GM21786 (cell line): ENCODE results near the gene ANTXR1.
"Not testable (repeated sequence)": the region's sequence is repeated elsewhere in the genome, so short reads cannot be mapped to it uniquely, and the experiment has no call there.

ENCODE experiments used
- ATAC-seq: cut with Tn5 transposase; IDR thresholded peaks from one replicate; pipeline ENCODE4 v1.9.1; 2021; ENCODE audit not compliant: unreplicated experiment

Gene ANTXR1

DNA sequence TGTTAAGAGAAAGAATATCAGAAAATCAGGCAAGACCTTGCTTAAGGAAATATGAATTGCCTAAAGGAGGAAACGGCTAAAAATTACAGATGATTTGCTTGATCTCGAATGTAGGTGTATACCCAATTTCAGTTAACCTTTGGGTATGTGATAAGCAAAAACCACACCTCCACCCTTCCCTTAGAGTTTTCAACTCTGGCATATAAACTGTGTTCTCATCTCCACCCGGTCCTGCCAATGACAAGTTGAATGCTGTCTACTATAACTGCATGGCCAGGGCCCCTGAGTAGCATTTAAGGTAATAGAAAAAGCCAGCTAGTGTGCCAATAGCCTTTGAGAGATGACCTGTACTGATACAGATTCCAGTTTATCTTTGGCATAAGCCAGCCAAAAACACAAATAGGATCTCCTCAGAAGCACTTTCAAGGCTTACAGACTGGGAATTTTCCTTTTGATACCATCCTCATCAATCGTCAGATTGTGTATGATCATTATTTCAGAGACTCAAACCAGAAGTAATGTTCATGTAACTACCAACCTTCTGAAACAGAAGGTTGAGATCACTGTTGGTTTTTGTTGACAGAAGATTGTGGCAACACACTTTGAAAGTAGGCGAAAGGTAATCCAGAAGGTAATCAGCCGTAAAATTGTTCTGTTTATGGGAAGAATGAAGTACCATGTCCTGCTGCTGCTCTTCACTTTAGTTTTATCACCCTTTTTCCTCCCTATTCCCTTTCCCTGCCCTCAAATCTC, 211.0 kb downstream of the ANTXR1 start:
- no peak for ATAC-seq

- ATAC-seq, result no peak
Observed at GRCh38 chr2:69224512-69224837, 211.5 kb downstream of the ANTXR1 start.

GRCh38 chr2:69225933-69226332, 213.0 kb downstream of the ANTXR1 start:
- ATAC-seq, result no peak

GRCh38 chr2:69226903-69227302, 213.9 kb downstream of the ANTXR1 start:
- no peak for ATAC-seq

GRCh38 chr2:69227716-69228115, 214.7 kb downstream of the ANTXR1 start:
- no peak for ATAC-seq

- ATAC-seq, result not testable (repeated sequence)
Observed at GRCh38 chr2:69230946-69231345, 218.0 kb downstream of the ANTXR1 start.

- ATAC-seq, result no peak
Observed at GRCh38 chr2:69231612-69232277, 218.8 kb downstream of the ANTXR1 start.

GRCh38 chr2:69235835-69236234, 222.9 kb downstream of the ANTXR1 start:
- not testable (repeated sequence) for ATAC-seq

GRCh38 chr2:69237070-69237670, 224.2 kb downstream of the ANTXR1 start:
- no peak for ATAC-seq

DNA sequence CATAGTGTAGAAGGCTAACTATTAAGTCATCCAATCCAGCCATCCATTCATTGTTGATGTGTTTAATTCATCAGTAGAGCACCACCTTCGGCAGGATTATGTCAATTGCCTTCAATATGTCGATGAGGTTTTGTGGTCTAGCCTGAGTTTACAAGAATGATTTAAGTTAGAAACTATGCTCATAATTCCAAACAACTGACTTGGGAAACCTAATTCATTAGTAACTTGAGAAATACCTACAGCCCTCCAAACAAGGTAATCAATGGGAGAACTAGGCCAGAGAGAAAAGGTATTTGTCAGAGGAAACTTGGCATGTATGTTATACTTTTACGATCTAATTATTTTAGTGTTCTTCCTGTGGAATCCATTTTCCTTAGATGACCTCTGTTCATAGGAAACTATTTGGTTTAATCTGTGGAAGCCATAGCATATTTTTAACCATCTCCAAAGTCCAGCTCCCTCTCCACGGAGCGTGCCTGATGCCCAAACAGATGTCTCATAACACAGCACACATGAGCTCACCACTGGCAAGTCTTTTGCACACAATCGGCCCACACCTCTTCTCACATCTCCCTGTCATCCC, 225.6 kb downstream of the ANTXR1 start:
- no peak for ATAC-seq

DNA sequence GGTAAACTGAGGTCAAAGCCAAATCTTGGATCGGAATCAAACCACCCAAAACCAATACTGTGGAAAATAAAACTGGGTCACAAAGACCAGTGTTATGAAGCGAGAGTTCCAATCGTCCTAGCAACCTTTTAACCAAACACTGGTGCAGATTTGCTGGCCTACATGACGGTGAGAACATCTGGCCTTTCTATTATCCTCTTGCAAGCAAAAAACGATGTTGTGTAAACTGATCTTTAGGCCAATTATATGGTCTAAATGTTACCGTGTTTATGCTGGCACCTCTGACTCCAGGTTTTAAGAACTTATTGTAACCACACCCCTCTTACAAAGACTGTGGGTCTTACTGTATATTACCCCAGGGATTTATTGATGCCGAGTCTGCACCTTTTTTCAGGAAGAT, 228.1 kb downstream of the ANTXR1 start:
- ATAC-seq, result no peak

DNA sequence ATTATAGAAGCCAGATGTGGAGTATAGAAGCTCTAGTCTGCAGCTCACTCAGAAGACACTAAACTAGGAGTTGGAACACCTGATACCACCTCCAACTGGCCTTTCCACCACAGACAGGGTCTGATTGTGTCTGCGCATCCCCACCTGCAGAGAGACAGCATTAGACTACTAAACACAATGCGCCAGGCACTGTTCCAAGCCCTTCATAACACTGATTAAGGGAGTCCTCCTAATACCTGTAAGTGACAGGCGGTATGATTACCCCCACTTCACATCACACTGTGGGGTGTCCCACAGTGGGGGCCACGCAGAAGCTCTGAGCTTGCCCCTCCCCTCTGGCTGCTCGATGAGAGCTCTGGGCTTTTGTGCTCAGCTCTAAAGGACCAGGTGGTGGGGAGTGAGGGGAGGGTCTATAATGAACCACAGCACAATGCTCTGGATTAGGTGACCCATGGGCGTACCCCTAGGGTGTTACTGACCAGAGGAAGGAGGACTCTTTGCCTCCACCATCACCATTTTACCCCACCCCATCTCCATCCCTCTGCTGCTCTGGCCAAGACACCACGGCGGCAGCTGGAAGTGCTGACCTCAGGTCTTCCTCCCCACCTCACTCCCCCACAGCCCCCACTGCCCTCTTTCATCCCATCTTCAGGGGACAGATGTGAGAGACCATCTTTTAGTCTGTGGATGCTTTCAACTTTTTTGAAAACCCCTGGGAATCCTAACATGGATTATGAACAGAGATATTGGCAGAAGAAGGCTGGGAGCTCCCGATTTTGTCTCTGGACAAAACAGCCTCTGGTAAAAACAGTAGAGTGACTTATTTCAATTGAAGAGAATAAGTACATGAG, 228.9 kb downstream of the ANTXR1 start:
- no peak for ATAC-seq

DNA sequence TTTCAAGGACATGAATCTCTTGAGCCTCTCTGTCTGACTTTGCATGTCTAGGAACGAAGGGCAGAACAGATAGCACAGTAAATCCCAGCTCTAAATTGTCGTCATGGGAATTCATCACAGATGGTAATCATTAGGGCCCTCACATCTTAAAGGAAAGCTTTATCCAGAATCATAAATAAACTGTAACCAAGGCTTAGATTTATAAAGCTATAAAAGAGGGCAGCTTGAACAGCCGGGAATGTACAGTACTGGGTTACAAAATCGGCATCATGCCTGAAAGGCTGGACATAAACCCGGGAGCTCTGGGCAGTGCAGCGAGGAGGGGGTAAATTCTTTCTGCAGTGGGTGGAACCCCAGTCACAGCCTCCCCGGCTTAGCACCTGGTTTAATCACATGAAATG, 229.7 kb downstream of the ANTXR1 start:
- ATAC-seq, result no peak

GRCh38 chr2:69243652-69244051, 230.7 kb downstream of the ANTXR1 start:
- no peak for ATAC-seq

DNA sequence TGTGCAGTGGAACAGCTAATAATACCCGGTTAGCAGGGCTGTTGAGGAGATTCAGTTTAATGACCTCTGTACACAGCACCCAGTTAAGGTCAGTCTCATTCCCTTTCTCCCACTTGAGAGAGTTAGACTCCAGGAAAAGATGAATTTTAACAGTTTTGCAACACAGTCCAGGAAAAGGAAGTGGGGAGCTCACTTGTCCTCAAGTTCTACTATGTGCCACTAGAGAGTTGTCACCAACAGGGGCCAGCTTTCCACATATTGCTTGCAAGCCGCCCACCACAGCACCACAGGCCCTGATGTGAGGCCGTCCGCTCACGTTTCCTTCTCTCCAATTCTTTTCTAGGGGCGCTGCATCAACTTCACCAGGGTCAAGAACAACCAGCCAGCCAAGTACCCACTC, 231.9 kb downstream of the ANTXR1 start:
- ATAC-seq, result no peak

DNA sequence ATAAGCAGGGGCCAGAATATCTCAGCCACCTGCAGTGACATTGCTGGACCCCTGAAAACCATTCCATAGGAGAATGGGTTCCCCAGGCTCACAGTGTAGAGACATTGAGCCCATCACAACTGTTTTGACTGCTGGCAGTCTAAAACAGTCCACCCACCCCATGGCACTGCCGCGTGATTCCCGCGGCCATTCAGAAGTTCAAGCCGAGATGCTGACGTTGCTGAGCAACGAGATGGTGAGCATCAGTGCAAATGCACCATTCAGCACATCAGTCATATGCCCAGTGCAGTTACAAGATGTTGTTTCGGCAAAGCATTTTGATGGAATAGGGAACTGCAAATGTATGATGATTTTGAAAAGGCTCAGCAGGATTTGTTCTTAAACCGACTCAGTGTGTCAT, 234.6 kb downstream of the ANTXR1 start:
- no peak for ATAC-seq

GRCh38 chr2:69248232-69248631, 235.3 kb downstream of the ANTXR1 start:
- ATAC-seq, result no peak

- ATAC-seq, result no peak
Observed at GRCh38 chr2:69250981-69251380, 238.0 kb downstream of the ANTXR1 start.

- ATAC-seq, result no peak
Observed at GRCh38 chr2:69251943-69252342, 239.0 kb downstream of the ANTXR1 start.

DNA sequence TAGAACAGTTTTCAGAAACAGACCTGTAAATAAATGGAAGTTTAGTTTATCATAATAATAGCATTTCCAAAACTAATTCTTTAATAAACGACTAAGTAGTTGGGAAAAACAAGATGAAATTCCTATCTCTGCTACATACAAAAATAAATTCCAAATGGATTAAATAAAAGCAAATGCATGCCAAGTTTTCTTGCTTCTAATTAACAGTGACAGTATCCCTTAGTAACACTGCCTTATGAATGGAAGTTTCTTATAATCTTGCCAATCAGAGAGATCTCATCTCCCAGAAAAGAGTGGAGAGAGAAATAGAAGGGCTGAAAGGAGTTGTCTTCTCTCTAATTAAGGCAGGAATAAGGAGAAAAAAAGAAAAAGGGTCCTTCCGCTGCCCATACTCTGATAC, 240.1 kb downstream of the ANTXR1 start:
- no peak for ATAC-seq
